ENCODE results near the gene TANGO2. TPM values are rescaled to one million over a fixed set of nuclear protein-coding genes. Genes with fewer than 3 reads are reported as not detected.

The TANGO2 gene
- total RNA-seq, 1 experiment from 2014 or later = 17.0 TPM

DNA sequence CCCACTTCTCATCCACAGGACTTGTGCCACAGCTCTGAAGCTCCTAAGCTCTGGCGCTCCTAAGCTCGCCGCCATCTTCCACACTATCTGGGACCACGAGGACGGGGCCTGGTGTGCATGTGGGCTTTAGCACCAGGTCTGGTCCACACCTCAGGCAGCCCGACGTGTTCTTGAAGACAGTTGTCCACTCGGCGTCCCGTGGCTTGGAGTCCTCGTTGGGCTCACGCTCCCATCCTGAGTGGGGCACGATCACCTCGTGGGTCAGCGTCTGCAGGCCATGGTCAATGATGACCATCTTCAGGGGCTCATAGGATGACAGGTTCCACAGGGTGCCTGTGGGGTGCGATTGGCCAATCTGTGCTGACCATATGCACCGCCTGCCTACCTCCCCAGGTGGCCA is 42.2 kb upstream of the TANGO2 start (continued):
- TF ChIP-seq, protein P1, sequence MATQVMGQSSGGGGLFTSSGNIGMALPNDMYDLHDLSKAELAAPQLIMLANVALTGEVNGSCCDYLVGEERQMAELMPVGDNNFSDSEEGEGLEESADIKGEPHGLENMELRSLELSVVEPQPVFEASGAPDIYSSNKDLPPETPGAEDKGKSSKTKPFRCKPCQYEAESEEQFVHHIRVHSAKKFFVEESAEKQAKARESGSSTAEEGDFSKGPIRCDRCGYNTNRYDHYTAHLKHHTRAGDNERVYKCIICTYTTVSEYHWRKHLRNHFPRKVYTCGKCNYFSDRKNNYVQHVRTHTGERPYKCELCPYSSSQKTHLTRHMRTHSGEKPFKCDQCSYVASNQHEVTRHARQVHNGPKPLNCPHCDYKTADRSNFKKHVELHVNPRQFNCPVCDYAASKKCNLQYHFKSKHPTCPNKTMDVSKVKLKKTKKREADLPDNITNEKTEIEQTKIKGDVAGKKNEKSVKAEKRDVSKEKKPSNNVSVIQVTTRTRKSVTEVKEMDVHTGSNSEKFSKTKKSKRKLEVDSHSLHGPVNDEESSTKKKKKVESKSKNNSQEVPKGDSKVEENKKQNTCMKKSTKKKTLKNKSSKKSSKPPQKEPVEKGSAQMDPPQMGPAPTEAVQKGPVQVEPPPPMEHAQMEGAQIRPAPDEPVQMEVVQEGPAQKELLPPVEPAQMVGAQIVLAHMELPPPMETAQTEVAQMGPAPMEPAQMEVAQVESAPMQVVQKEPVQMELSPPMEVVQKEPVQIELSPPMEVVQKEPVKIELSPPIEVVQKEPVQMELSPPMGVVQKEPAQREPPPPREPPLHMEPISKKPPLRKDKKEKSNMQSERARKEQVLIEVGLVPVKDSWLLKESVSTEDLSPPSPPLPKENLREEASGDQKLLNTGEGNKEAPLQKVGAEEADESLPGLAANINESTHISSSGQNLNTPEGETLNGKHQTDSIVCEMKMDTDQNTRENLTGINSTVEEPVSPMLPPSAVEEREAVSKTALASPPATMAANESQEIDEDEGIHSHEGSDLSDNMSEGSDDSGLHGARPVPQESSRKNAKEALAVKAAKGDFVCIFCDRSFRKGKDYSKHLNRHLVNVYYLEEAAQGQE (IDR thresholded peaks at IDR 0.05; ENCODE audit: low read depth) = no peak
- TF ChIP-seq, protein P2, sequence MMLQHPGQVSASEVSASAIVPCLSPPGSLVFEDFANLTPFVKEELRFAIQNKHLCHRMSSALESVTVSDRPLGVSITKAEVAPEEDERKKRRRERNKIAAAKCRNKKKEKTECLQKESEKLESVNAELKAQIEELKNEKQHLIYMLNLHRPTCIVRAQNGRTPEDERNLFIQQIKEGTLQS (IDR thresholded peaks at IDR 0.05) = no peak
- TF ChIP-seq FOSL1 (IDR thresholded peaks at IDR 0.05; ENCODE audit: low read depth) (no peak), TCF7L2 (IDR thresholded peaks at IDR 0.05; ENCODE audit: borderline replicate concordance, extremely low read depth, insufficient read depth, insufficient read length) (no peak), POLR2AphosphoS5 (IDR thresholded peaks at IDR 0.05; ENCODE audit: low read depth, low read length) (no peak)

DNA sequence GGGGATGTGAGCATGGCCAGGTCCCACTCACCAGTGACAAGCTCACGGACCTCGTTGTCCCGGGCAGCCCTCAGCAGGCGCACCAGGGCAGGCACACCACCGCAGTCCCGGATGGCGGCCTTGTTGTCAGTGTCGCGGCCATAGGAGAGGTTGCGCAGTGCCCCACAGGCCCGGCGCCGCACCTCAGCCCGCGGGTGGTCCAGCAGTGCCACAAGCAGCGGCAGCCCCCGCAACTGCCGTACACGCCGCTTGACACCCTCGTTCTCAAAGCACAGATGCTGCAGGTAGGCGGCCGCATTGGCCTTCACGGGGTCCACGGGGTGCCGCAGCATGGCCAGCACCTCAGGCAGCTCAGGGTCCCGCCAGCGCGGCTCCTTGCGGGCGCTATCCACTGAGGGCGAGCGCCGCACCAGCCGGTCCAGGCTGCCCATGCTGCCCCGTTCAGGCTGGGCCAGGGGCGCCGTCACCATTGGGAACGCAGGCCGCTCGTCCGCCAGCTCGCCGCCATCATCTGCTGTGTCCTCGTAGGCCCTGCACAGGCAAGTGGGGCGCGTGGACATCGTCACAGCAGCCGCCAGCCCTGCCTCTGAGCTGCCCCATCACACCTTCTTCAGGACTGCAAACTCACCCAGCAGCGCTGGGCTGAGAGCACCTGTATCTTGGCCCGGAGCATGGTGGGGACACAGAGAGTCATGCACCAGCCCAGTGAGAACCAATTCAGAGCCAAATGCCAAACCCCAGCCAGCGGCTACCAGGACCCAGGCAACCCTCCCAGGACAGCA is 41.0 kb upstream of the TANGO2 start:
- intact Hi-C loops (cut with micrococcal nuclease) = loop anchor here (10.0 kb wide), 1 partner anchor 105 kb away; the partner anchor contains the start of gene DGCR8
- Histone ChIP-seq H3K9me2 (ENCODE audit: insufficient read depth) (no peaks in the 10 kb centered on the region), H4K20me1 (ENCODE audit: insufficient read depth) (no peaks in the 10 kb centered on the region), H3K4me2 (ENCODE audit: low read length) (no peak overlapping the region), H3K4me3 (replicated peaks in 1 of 2; ENCODE audit: low read depth in 1 of 2, low read length in 2 of 2) (no peak overlapping the region), H3K27ac (ENCODE audit: low read depth, low read length) (no peak overlapping the region), H3K27me3 (ENCODE audit: insufficient read depth, low read length) (no peaks in the 10 kb centered on the region), H3K4me1 (ENCODE audit: control insufficient read depth in 1 of 2, insufficient read depth in 2 of 2, low read length in 2 of 2) (peaks cover 35 to 39% of the 10 kb centered on the region in 2 experiments), H3K36me3 (ENCODE audit: control insufficient read depth in 1 of 2, insufficient read depth in 2 of 2, low read length in 2 of 2) (peaks cover 3 to 6% of the 10 kb centered on the region in 2 experiments; a peak in 2 of 4 replicates), H3K9me3 (ENCODE audit: control insufficient read depth in 1 of 2, insufficient read depth in 1 of 2, low read depth in 1 of 2, low read length in 2 of 2) (no peaks in the 10 kb centered on the region), H2AFZ (ENCODE audit: low read depth, low read length, poor library complexity, severe bottlenecking) (no peak overlapping the region), H3K79me2 (ENCODE audit: insufficient read depth, low read length) (peaks cover 10% of the 10 kb centered on the region), H3K9ac (ENCODE audit: low read length) (no peak overlapping the region)
- no peak for DNase-seq (ENCODE audit: low read depth, low spot score)
- TF ChIP-seq ZFX (IDR thresholded peaks at IDR 0.05) (no peak), ZNF274 (IDR thresholded peaks at IDR 0.05; ENCODE audit: low read depth, low read length) (no peak), RAD21 (IDR thresholded peaks at IDR 0.05; ENCODE audit: low read depth) (no peak), SP1 (IDR thresholded peaks at IDR 0.05; ENCODE audit: low read depth) (no peak), POLR2AphosphoS5 (IDR thresholded peaks at IDR 0.05; ENCODE audit: low read depth, low read length) (no peak), JUND (IDR thresholded peaks at IDR 0.05) (no peak)
- ChIA-PET RAD21 (ENCODE audit: low non-redundant PET in 1 of 2, low total read pairs in 2 of 2, uncharacterized antibody in 2 of 2, unreplicated experiment in 2 of 2) (no interaction called here), CTCF (no interaction called here), POLR2A (no interaction called here)
- no TSS peak for BruUV-seq (replicated peaks)
- ATAC-seq = no peak

All from HCT116 (cell line).